ENCODE data around the gene ARAP3. TPM values are rescaled to one million over a fixed set of nuclear protein-coding genes. Genes with fewer than 3 reads are reported as not detected.

Gene ARAP3
- total RNA-seq, 4 donors from 2014 or later, result 5.4 to 11.7 (median 8.3) TPM

- H3K36me3 ChIP-seq, result no peaks in the 10 kb centered on the region
- H3K27me3 ChIP-seq, result no peaks in the 10 kb centered on the region
- intact Hi-C loops (cut with DNase I), result no loop called here
- no peak overlapping the region for H3K27ac ChIP-seq
- H3K9me3 ChIP-seq, result no peaks in the 10 kb centered on the region
- H3K4me1 ChIP-seq, result peaks cover 23 to 30% of the 10 kb centered on the region in 2 donors
- no peak for TF ChIP-seq CTCF (IDR thresholded peaks at IDR 0.05)
- no peak for TF ChIP-seq POLR2A (IDR thresholded peaks at IDR 0.05)
- WGBS, 2 donors, result 40 to 66% methylated on average over 3 of the region's 3 CpGs
- peak; percentile 38 to 70 for DNase-seq
- H3K4me3 ChIP-seq (replicated peaks in 1 of 3), result no peak overlapping the region
Observed at GRCh38 chr5:141640051-141640415, 42.0 kb downstream of the ARAP3 start.

GRCh38 chr5:141639357-141640050 is 42.5 kb downstream of the ARAP3 start:
- H3K27me3 ChIP-seq, result no peaks in the 10 kb centered on the region
- WGBS, 2 donors, result 85 to 94% methylated on average over 5 to 7 of the region's 12 CpGs
- TF ChIP-seq POLR2A (IDR thresholded peaks at IDR 0.05) (no peak), CTCF (IDR thresholded peaks at IDR 0.05) (no peak)
- H3K4me1 ChIP-seq, result peaks cover 27 to 30% of the 10 kb centered on the region in 2 donors
- H3K9me3 ChIP-seq, result no peaks in the 10 kb centered on the region
- no peak for DNase-seq
- intact Hi-C loops (cut with DNase I), result no loop called here
- H3K4me3 ChIP-seq (replicated peaks in 1 of 3), result no peak overlapping the region
- H3K36me3 ChIP-seq, result no peaks in the 10 kb centered on the region
- H3K27ac ChIP-seq, result no peak overlapping the region

- Histone ChIP-seq H3K4me3 (replicated peaks in 1 of 3) (no peak overlapping the region), H3K4me1 (peaks cover 30 to 34% of the 10 kb centered on the region in 2 donors), H3K36me3 (no peaks in the 10 kb centered on the region), H3K9me3 (no peaks in the 10 kb centered on the region), H3K27me3 (no peaks in the 10 kb centered on the region), H3K27ac (no peak overlapping the region)
- WGBS, 2 donors, result 93% methylated on average over 2 of the region's 2 CpGs
- intact Hi-C loops (cut with DNase I), result no loop called here
- DNase-seq, result no peak
- TF ChIP-seq CTCF (IDR thresholded peaks at IDR 0.05), result no peak
- TF ChIP-seq POLR2A (IDR thresholded peaks at IDR 0.05), result no peak
Observed at GRCh38 chr5:141638771-141639170, 43.3 kb downstream of the ARAP3 start.

GRCh38 chr5:141637767-141638419 is 44.1 kb downstream of the ARAP3 start:
- no peaks in the 10 kb centered on the region for H3K36me3 ChIP-seq
- TF ChIP-seq POLR2A (IDR thresholded peaks at IDR 0.05), result no peak
- TF ChIP-seq CTCF (IDR thresholded peaks at IDR 0.05), result peak in 2 of 6 experiments; percentile 21 to 25
- peaks cover 30 to 34% of the 10 kb centered on the region in 2 donors for H3K4me1 ChIP-seq
- 6 to 11% methylated on average over 18 to 19 of the region's 40 CpGs for WGBS, 2 donors
- H3K4me3 ChIP-seq (replicated peaks in 1 of 3), result peak overlapping the region; percentile 70 to 99 (median 76)
- H3K27ac ChIP-seq, result no peak overlapping the region
- H3K27me3 ChIP-seq, result no peaks in the 10 kb centered on the region
- intact Hi-C loops (cut with DNase I), result no loop called here
- DNase-seq, result peak; percentile 64 to 66
- H3K9me3 ChIP-seq, result no peaks in the 10 kb centered on the region
